22Rv1 (cell line): ENCODE data around the gene SCN8A.

Source experiments
- H3K27ac ChIP-seq: fragments of 450-650 bp; 2 replicates; pipeline ENCODE4 v1.5.1; 2017
- CTCF ChIP-seq: fragments of 450-650 bp; IDR thresholded peaks from 2 replicates; pipeline ENCODE4 v1.5.1; 2017; ENCODE audit warnings: mild to moderate bottlenecking
- ZFX ChIP-seq: fragments of 450-650 bp; IDR thresholded peaks from 2 replicates; pipeline ENCODE4 v1.6.1; 2017; ENCODE audit warnings: antibody characterized with exemption, borderline replicate concordance

SCN8A gene

GRCh38 chr12:51852404-51853137 lies 261.5 kb downstream of the SCN8A start:
- H3K27ac ChIP-seq, result no peak overlapping the region
- no peak for TF ChIP-seq ZFX
- no peak for TF ChIP-seq CTCF

DNA sequence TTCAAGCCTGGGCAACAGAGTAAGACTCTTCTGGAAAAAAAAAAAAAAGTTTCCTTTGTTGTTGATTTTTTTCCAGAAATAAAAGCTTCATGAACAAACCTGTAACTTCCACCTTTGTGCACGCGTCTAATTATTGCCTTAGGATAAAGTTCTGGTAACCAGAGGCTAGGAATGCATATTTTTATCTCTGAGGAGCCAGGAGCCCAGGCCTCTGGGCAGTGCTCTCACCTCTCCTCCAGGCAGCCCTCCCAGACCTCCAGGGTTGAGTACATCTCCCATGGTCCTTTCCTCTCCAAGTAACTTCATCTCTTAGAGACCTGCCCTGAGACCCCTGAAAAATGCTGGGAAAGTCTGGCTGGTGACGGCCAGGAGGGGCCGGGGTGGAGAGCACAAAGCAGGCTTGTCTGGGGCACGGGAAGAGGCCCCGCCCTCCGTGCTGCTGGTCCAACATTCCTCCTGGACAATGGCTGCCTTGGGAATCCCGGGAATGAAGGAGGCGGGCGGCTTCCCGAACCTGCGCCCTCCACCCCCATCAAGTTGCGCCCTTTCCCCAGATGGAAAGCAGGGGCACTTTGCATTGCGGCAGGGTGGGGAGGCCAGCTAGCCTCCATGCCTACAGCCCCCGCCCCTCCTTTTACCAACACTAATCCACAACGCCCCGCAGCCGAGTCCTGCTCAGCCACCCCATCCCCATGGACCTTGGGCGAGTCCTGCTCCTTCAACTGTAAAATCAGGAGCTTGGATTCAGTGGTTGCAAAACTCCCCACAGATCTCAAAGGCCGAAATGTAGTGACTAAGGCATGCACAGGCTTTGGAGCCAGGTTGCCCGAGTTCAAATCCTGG lies 264.8 kb downstream of the SCN8A start:
- no peak overlapping the region for H3K27ac ChIP-seq
- TF ChIP-seq ZFX (no peak), CTCF (no peak)

DNA sequence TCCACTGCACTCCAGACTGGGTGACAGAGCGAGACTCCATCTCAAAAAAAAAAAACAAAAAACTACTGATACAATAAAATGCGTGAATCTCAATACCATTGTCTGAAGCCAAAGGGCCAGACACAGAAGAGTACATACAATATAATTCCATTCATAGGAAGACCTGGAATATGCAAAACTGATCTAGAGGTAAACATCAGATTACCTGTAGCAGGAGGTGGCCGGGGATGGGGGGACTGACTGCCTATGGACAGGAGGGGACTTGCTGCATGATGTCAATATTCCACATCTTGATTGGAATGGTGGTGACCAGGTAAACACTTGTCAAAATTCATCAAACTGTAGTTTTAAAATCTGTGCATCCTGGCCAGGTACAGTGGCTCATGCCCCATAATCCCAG lies 270.0 kb downstream of the SCN8A start:
- no peak for TF ChIP-seq ZFX
- TF ChIP-seq CTCF, result no peak
- no peak overlapping the region for H3K27ac ChIP-seq
